Natural killer cell treated with Interleukin-12 subunit alpha and Interleukin-12 subunit beta and Interleukin-15 and Interleukin-18, amount 100 ng/mL, for 72 hours (primary cell): ENCODE measurements around the gene SF3A2. TPM values are rescaled to one million over a fixed set of nuclear protein-coding genes. Genes with fewer than 3 reads are reported as not detected.

Experiments
- ATAC-seq, 2 donors: fragments of 150-1000 bp; cut with Tn5 transposase in 1 of 2; sonication (Bioruptor Pico), chemical (Tn5 transposase) in 1 of 2; 2 replicates each; pipeline ENCODE4 v1.10.0; 2021
- DNase-seq: peaks from one replicate; pipeline ENCODE4 v3.0.0; 2022; ENCODE audit warnings: low spot score
- H3K27ac Mint-ChIP-seq, 2 donors: 1 replicate in 1 of 2; 2 replicates in 1 of 2; pipeline ENCODE4 v1.8.0; 2022; ENCODE audit warnings: mixed read lengths in 2 of 2, mild to moderate bottlenecking in 1 of 2, moderate library complexity in 1 of 2
- H3K27me3 Mint-ChIP-seq, 2 donors: 1 replicate in 1 of 2; 2 replicates in 1 of 2; pipeline ENCODE4 v1.8.0; 2022; ENCODE audit warnings: mixed read lengths in 2 of 2
- H3K36me3 Mint-ChIP-seq: one replicate; pipeline ENCODE4 v1.8.0; 2022; ENCODE audit warnings: mixed read lengths
- H3K4me1 Mint-ChIP-seq, 2 donors: 1 replicate in 1 of 2; 2 replicates in 1 of 2; pipeline ENCODE4 v1.8.0; 2022; ENCODE audit warnings: low read depth in 2 of 2, mixed read lengths in 2 of 2, mild to moderate bottlenecking in 1 of 2
- H3K4me3 Mint-ChIP-seq: one replicate; pipeline ENCODE4 v1.8.0; 2022; ENCODE audit warnings: mixed read lengths
- H3K9me3 Mint-ChIP-seq: 2 replicates; pipeline ENCODE4 v1.8.0; 2022; ENCODE audit warnings: mixed read lengths
- total RNA-seq, 2 donors: library from RNA; stranded (reverse); gene quantifications; one replicate each; pipeline ENCODE4 v1.2.3, GENCODE V29; 2022

Gene SF3A2
- total RNA-seq, 2 donors from 2014 or later, result 99.2 to 192 TPM

DNA sequence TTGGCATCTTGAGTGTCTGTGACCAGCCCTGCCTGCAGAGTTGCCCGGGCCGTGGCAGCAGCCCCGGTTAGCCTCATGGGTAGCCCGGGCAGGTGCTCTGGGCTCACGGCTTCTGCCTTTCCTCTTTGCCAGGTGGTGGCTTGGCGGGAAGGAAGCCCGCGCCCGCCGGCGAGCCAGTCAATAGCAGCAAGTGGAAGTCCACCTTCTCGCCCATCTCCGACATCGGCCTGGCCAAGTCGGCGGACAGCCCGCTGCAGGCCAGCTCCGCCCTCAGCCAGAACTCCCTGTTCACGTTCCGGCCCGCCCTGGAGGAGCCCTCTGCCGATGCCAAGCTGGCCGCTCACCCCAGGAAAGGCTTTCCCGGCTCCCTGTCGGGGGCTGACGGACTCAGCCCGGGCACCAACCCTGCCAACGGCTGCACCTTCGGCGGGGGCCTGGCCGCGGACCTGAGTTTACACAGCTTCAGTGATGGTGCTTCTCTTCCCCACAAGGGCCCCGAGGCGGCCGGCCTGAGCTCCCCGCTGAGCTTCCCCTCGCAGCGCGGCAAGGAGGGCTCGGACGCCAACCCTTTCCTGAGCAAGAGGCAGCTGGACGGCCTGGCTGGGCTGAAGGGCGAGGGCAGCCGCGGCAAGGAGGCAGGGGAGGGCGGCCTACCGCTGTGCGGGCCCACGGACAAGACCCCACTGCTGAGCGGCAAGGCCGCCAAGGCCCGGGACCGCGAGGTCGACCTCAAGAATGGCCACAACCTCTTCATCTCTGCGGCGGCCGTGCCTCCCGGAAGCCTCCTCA is 10.4 kb upstream of the SF3A2 start:
- Mint-ChIP-seq H3K4me1 (peaks cover 6 to 12% of the 10 kb centered on the region in 2 donors), H3K9me3 (no peaks in the 10 kb centered on the region), H3K36me3 (peaks cover 4% of the 10 kb centered on the region), H3K27ac (no peak overlapping the region), H3K27me3 (no peaks in the 10 kb centered on the region), H3K4me3 (no peak overlapping the region)
- ATAC-seq, result no peak
- no peak for DNase-seq

- DNase-seq (no peak), ATAC-seq (no peak)
- Mint-ChIP-seq H3K9me3 (no peaks in the 10 kb centered on the region), H3K36me3 (peaks cover 4% of the 10 kb centered on the region), H3K27me3 (no peaks in the 10 kb centered on the region), H3K4me1 (peaks cover 6 to 12% of the 10 kb centered on the region in 2 donors), H3K4me3 (no peak overlapping the region), H3K27ac (no peak overlapping the region)
These were observed 9.7 kb upstream of the SF3A2 start for GRCh38 chr19:2226840-2227360.

DNA sequence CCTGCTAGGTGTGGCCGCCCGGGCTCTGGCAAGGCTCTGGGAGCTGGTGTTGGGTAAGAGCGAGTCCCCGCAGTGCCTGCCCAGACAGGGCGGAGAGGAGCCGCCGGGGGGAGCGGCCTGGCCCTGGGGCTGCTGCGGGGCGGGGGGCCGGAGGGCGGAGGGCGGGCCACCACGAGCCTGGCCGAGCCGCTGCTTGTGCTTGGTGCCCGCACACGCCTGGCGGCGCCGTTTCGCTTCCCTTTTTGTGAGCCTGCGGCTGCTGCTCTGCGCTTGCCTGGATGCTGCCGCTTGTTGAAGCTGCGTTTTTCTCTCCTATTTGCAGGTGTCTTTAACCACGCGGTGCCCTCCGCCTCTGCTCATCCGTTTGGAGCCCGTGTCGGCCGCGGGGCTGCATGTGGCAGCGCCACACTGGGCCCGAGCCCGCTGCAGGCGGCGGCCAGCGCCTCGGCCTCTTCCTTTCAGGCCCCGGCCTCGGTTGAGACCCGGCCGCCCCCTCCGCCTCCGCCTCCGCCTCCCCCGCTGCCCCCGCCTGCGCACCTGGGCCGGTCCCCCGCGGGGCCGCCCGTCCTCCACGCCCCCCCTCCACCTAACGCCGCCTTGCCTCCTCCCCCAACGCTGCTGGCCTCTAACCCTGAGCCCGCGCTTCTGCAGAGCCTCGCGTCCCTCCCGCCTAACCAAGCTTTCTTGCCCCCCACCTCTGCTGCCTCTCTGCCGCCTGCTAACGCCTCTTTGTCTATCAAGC is 9.0 kb upstream of the SF3A2 start:
- no peaks in the 10 kb centered on the region for H3K27me3 Mint-ChIP-seq
- H3K4me3 Mint-ChIP-seq, result no peak overlapping the region
- DNase-seq (no peak), ATAC-seq (no peak)
- H3K9me3 Mint-ChIP-seq, result no peaks in the 10 kb centered on the region
- H3K36me3 Mint-ChIP-seq, result peaks cover 4% of the 10 kb centered on the region
- H3K4me1 Mint-ChIP-seq, result peaks cover 6 to 13% of the 10 kb centered on the region in 2 donors
- H3K27ac Mint-ChIP-seq, result no peak overlapping the region

DNA sequence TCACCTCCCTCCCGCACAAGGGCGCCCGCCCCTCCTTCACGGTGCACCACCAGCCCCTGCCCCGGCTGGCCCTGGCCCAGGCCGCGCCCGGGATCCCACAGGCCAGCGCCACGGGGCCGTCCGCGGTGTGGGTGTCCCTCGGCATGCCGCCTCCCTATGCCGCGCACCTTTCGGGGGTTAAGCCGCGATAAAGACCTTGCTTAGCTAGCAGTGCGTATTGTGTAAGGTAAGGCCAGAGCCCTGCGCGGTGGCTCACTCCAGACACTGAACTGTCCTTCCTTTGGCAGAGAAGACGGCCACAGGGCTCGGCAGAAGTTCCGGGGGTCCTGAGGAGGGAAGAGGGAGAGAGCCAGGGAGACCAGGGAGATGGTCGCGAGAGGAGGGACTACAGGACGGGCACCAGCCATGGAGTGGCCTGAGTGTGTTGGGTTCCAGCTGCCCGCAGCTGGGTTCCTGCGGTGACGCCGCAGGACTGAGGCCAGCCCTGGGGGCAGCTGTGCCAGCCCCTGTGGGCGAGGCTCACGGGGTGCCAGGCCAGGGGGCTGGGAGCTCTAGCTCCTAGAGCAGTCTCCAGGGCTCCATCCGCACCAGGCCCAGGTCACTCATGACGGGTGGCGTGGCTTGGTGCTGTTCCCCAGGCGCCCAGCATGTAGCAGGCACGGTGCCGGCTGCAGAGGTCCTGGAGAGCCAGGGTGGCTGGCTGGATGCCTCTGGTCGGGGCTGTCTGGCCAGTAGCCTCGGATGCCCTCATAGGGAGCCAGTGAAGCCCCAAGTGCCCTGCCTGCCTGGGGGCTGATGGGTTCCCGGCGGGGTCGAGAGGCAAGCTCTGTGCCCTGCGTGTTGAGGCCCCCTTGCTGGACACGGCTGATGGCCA is 8.2 kb upstream of the SF3A2 start:
- ATAC-seq (no peak), DNase-seq (no peak)
- H3K27me3 Mint-ChIP-seq, result no peaks in the 10 kb centered on the region
- H3K4me3 Mint-ChIP-seq, result no peak overlapping the region
- H3K4me1 Mint-ChIP-seq, result peaks cover 6 to 15% of the 10 kb centered on the region in 2 donors
- no peak overlapping the region for H3K27ac Mint-ChIP-seq
- H3K36me3 Mint-ChIP-seq, result peaks cover 4% of the 10 kb centered on the region
- H3K9me3 Mint-ChIP-seq, result no peaks in the 10 kb centered on the region

- no peak for DNase-seq
- Mint-ChIP-seq H3K4me1 (peaks cover 6 to 15% of the 10 kb centered on the region in 2 donors), H3K4me3 (no peak overlapping the region), H3K36me3 (peaks cover 4% of the 10 kb centered on the region), H3K27me3 (no peaks in the 10 kb centered on the region), H3K27ac (no peak overlapping the region), H3K9me3 (no peaks in the 10 kb centered on the region)
- no peak for ATAC-seq
These were observed 7.3 kb upstream of the SF3A2 start for GRCh38 chr19:2229103-2230032.

DNA sequence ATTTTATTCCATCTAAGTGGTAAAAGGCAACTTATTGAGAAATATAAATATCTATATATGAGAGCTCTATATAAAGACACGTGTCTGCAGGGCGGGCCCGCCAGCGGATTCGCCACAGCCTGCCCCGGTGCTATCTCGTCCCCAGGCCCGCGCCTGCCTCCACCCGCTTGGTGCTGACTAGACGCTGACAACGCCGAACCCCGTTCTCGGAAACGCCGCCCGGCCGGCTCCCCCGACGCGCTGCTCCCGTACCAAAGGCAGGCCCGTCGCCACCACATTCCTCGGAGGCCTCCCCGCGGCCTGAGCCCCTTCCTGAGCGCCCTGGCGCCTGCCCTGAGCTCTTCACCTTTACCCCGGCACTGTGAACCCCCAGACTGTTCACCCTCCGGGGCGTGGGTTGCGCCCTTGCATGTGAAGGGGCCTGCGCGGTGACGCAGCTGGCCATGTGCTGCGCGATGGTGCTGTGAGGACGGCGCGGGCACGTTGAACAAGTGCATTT is 6.5 kb upstream of the SF3A2 start:
- Mint-ChIP-seq H3K36me3 (no peaks in the 10 kb centered on the region), H3K27me3 (no peaks in the 10 kb centered on the region), H3K4me1 (peaks cover 13 to 18% of the 10 kb centered on the region in 2 donors), H3K27ac (no peak overlapping the region), H3K9me3 (no peaks in the 10 kb centered on the region), H3K4me3 (no peak overlapping the region)
- ATAC-seq (no peak), DNase-seq (no peak)

GRCh38 chr19:2230807-2231533 is 5.7 kb upstream of the SF3A2 start:
- no peak for DNase-seq
- Mint-ChIP-seq H3K4me1 (peaks cover 17 to 20% of the 10 kb centered on the region in 2 donors), H3K9me3 (no peaks in the 10 kb centered on the region), H3K36me3 (no peaks in the 10 kb centered on the region), H3K27me3 (no peaks in the 10 kb centered on the region), H3K27ac (no peak overlapping the region), H3K4me3 (no peak overlapping the region)
- no peak for ATAC-seq

DNA sequence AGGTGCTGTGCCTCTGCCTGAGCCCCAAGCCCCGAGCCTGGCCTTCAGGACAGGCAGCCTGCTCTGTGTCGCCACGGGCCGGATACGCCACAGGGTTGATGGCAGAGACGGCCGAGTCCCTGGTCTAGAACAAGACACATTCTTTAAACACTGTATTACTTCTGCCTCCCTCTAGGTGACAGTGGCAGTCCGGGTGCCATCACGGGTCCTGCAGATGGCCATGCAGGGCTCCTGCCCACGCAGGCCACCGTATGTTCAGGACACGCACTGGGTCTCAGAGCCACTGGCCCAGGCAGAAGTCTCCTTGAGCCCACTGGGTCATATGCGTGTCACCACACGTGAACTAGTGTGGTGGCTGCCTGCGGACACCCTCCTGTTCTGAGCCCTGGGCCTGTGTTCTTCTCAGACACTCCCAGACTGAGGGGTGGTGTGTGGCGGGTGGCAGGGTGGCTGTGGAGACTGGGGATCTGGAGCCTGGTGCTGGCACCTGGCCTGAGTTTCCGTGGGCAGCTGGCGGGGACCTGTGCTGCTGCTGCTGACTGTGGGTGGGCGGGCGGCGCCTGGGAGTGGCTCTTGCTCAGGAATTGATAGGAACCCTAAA is 4.9 kb upstream of the SF3A2 start:
- no peak overlapping the region for H3K4me3 Mint-ChIP-seq
- H3K27ac Mint-ChIP-seq, result no peak overlapping the region
- no peaks in the 10 kb centered on the region for H3K9me3 Mint-ChIP-seq
- H3K27me3 Mint-ChIP-seq, result no peaks in the 10 kb centered on the region
- DNase-seq, result no peak
- ATAC-seq, result no peak
- H3K36me3 Mint-ChIP-seq, result no peaks in the 10 kb centered on the region
- H3K4me1 Mint-ChIP-seq, result peaks cover 24 to 27% of the 10 kb centered on the region in 2 donors

DNA sequence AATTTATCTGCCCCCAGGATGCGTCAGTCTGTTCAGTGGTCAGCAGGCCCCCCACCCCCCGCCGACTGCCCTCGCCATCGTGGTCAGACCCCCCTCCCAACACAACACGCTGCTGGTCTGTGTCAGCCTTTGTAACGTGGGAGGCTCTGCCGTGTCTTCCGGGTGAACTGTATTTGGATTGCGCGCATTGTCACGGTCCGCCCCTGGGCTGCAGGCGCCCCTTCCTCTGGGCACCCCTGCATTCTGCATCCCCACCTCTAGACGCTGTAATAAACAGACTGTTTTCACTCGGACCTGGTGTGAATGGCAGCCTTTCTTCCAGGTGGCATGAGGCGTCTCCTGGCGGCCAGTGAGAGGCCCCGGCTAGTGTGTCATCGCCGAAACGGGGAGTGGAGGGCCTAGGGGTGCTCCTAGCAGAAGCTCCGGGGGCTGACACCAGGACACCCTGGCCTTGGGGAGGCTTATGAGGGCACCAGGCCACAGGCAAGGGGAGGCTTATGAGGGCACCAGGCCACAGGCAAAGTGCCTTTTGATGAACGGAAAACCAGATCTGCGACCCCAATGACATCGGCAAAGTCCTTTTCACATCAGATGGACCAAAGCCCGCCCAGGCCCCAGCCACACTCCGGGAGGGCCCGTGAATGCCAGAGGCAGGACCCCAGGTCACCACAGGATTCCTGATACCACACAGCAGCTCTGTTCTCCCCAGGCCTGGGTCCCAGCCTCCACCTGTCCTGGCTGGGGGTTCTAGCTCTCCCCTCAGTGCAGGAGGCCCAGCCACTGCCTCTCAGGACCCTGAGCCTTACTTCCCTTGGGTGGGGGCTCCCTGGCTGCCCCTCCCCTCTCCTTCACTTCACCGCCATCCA is 4.1 kb upstream of the SF3A2 start:
- H3K4me3 Mint-ChIP-seq, result no peak overlapping the region
- DNase-seq, result no peak
- H3K27me3 Mint-ChIP-seq, result no peaks in the 10 kb centered on the region
- no peaks in the 10 kb centered on the region for H3K36me3 Mint-ChIP-seq
- H3K27ac Mint-ChIP-seq, result peak overlapping the region in 1 of 2 donors; percentile 70
- H3K9me3 Mint-ChIP-seq, result no peaks in the 10 kb centered on the region
- H3K4me1 Mint-ChIP-seq, result peaks cover 27 to 28% of the 10 kb centered on the region in 2 donors
- no peak for ATAC-seq

GRCh38 chr19:2233601-2234280 is 2.9 kb upstream of the SF3A2 start:
- peak overlapping the region; percentile 70 to 88 for H3K27ac Mint-ChIP-seq
- no peaks in the 10 kb centered on the region for H3K27me3 Mint-ChIP-seq
- H3K4me1 Mint-ChIP-seq, result peaks cover 39 to 41% of the 10 kb centered on the region in 2 donors
- H3K4me3 Mint-ChIP-seq, result peak overlapping the region; percentile 89
- no peak for ATAC-seq
- peaks cover 8% of the 10 kb centered on the region for H3K36me3 Mint-ChIP-seq
- H3K9me3 Mint-ChIP-seq, result no peaks in the 10 kb centered on the region
- no peak for DNase-seq

DNA sequence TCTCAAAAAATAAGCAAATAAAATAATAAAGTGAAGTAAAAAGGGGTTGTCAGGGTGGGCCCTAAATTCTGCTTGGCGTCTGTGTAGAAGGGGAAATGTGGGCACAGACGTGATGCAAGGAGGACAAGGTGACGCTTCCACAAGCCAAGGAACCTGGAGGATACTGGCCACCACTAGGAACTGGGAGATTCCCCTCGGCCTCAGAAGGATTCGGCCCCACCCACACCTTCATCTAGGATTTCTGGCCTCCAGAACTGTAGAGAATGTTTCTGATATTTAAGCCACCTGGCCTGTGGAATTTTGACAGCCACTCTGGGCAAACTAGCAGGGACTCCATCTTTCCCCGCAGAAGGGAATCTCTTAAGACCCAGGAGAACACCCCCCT is 1.6 kb upstream of the SF3A2 start:
- peaks cover 14% of the 10 kb centered on the region for H3K36me3 Mint-ChIP-seq

More for the DNA sequence above, 1.6 kb upstream of the SF3A2 start:
- Mint-ChIP-seq H3K9me3 (no peaks in the 10 kb centered on the region), H3K4me1 (peaks cover 50 to 52% of the 10 kb centered on the region in 2 donors), H3K4me3 (peak overlapping the region; percentile 89), H3K27me3 (no peaks in the 10 kb centered on the region), H3K27ac (peak overlapping the region; percentile 70 to 88)
- no peak for DNase-seq
- no peak for ATAC-seq
